GM12864 (cell line): Measurements from ENCODE around the gene TRAPPC12.

Experiments
- DNase-seq: peaks from one replicate; pipeline ENCODE4 v3.0.0-alpha.2; 2011; ENCODE audit warnings: low read depth
- H3K4me3 ChIP-seq: 2 replicates; pipeline ENCODE4 v1.5.1; 2011; ENCODE audit warnings: mild to moderate bottlenecking, low read depth, low read length, control low read depth
- TF ChIP-seq, protein P1 (sequence below): IDR thresholded peaks from 2 replicates; pipeline ENCODE4 v1.5.1; 2011; ENCODE audit warnings: low read depth, mild to moderate bottlenecking, moderate library complexity, low read length, control low read depth, inconsistent platforms; ENCODE audit errors: missing control alignments

TRAPPC12 gene

DNA sequence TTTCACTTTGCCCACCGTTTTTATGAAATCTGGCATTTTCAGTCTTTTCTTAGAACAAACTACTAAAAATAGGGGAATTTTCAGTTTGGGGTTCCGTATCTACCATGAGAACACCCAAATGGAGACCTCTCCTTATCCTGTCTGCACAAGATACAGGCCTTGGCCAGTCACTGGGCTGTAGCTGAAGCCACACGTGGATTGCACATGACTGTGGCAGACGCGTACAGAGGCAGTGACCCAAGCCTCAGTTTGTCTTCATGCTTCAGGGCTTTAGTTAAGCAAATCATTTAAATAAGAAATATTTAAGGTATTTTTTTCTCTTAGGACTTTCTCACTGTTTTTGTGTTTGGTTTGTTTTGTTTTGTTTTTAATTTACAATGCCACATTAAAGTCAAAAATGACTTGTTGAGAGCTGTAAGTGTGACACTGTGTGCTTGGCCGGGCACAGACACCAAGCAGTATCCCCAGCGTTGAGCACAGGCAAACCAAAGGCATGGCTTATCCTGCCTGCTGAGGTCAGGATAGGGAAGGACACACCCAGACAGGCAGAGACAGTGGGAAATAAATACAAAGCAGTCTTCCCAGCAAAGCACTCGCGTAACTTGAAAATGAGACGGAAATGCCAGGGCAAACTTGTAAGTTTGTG, 53.3 kb downstream of the TRAPPC12 start:
- TF ChIP-seq, protein P1, sequence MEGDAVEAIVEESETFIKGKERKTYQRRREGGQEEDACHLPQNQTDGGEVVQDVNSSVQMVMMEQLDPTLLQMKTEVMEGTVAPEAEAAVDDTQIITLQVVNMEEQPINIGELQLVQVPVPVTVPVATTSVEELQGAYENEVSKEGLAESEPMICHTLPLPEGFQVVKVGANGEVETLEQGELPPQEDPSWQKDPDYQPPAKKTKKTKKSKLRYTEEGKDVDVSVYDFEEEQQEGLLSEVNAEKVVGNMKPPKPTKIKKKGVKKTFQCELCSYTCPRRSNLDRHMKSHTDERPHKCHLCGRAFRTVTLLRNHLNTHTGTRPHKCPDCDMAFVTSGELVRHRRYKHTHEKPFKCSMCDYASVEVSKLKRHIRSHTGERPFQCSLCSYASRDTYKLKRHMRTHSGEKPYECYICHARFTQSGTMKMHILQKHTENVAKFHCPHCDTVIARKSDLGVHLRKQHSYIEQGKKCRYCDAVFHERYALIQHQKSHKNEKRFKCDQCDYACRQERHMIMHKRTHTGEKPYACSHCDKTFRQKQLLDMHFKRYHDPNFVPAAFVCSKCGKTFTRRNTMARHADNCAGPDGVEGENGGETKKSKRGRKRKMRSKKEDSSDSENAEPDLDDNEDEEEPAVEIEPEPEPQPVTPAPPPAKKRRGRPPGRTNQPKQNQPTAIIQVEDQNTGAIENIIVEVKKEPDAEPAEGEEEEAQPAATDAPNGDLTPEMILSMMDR, result no peak
- no peak overlapping the region for H3K4me3 ChIP-seq
- no peak for DNase-seq

DNA sequence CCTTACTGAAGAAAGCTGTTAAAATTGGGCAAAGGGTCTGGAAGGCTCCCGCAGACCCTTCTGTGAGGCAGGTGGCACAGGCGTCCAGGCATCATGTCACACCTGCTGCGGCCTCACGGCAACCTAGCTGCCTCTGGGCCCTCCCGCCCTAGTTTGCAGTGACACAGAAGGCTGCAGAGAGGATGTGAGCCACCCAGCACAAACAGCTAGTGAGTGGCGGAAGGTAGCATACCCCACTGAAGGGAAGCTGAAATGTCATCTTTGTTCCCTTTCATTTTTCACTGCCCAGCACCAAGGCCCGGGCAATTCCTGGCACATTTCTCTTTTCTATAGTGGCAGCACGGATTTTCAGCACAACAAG, 53.8 kb downstream of the TRAPPC12 start:
- DNase-seq, result no peak
- no peak overlapping the region for H3K4me3 ChIP-seq
- TF ChIP-seq, protein P1, result no peak

DNA sequence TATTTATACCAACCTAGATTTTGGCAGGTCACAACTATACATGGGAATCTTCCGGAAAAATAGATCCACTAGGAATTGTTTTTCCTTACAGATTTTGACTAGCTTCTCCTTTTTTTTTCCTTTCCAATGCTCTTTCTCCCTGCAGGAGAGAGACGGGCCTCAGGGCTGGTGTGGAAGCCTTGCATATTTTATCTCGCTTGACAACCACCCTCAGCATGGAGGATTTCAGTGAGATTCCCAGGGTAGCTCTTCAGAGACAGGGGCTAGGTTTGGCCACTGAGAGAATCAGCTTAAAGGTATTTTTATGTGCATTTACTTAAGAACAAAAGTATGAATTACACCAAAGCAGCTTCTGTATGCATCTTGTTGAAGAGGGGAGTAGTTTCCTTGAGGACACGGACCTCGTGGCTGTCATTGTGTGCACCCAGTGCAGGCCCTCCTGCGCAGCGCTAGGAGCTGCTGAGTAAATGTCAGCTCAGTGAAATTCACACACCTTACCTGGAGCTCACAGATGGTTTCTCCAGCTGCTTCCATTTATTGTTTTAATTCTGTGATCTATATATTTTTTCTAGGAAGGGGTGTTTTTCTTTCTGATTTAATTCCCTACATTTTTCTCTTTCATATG, 54.4 kb downstream of the TRAPPC12 start:
- TF ChIP-seq, protein P1, result no peak
- no peak overlapping the region for H3K4me3 ChIP-seq
- DNase-seq, result no peak

DNA sequence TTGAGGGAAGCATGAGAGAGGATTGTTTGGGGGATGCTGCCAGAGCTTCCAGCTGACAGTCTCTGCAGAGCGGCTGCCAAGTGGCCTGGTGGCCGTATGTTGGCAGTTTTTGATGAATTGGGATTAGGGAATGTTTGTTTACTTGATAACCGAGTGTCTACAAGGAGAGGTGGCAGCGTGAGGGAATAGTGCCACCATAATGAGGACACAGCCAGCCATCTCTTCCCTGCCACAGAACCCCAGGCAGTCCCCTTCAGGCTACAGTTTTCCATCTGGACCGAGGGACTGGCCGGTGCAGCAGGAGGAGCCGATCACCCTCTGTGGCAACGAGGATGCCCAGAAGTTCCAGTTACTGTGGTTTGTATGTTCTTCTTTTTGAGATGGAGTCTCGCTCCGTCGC, 55.2 kb downstream of the TRAPPC12 start:
- no peak overlapping the region for H3K4me3 ChIP-seq
- DNase-seq, result no peak
- TF ChIP-seq, protein P1, result no peak

DNA sequence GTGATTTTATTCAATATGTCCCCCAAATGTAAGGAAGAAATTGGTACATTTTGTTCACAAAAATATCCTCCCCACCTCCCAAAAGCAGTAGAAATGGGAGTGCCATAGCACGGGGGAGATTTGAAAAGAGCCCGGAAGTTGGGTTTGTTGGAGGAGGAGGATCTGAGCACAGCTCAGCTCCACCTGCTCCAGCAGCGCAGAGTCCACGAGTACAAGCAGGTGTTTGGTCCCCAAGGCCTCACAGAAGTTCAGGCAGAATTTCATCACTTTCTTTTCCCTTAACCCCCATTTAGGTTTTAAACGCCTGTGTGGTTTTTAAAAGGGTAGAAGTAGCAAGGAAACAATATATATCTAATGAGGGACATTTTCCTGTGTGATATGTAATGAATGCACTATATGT, 56.0 kb downstream of the TRAPPC12 start:
- no peak for DNase-seq
- TF ChIP-seq, protein P1, result no peak
- H3K4me3 ChIP-seq, result no peak overlapping the region

DNA sequence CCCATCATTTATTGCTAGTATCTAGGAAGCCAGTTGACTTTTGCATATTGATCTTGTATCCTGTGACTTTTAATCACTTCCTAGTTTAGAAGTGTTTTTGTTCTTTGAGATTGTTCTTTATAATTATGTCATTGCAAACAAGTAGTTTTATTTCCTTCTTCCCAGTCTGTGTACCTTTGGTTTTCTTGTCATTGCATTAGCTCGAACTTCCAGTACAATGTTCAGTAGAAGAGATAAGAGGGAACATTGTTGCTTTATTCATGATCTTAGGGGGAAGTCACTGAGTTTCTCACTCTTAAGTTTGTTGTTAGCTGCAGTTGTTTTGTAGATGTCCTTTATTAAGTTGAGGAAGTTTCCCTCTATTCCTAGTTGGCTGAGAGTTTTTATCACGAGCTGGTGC, 61.0 kb downstream of the TRAPPC12 start:
- H3K4me3 ChIP-seq, result no peak overlapping the region
- TF ChIP-seq, protein P1, result no peak
- no peak for DNase-seq

DNA sequence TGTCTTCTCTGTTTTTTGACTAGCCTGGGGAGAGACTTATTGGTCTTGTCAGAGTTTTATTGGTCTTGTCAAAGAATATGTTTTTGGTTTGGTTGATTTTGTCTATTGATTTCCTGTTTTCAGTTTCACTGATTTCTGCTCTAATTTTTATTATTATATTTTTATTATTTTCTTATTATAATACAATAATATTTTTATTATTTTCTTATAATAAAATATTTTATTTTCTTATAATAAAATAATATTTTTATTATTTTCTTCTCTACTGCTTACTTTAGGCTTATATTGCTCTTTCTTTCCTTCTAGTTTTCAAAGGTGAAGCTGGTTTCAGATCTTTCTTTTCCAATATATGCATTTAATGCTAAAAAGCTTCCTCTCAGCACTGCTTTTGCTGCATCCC, 62.0 kb downstream of the TRAPPC12 start:
- DNase-seq, result no peak
- no peak overlapping the region for H3K4me3 ChIP-seq
- TF ChIP-seq, protein P1, result no peak
